Esophagus (tissue), 2 donors: ENCODE measurements around the gene C1orf122. TPM values are rescaled to one million over a fixed set of nuclear protein-coding genes. Genes with fewer than 3 reads are reported as not detected.

ENCODE experiments used
- H3K27ac ChIP-seq, 2 donors: one replicate each; pipeline ENCODE4 v1.5.1; 2013; ENCODE audit warnings: low read depth in 2 of 2, mild to moderate bottlenecking in 2 of 2, inconsistent platforms in 1 of 2, low read length in 1 of 2, moderate library complexity in 1 of 2
- H3K27me3 ChIP-seq, 2 donors: one replicate each; pipeline ENCODE4 v1.6.1; 2013; ENCODE audit warnings: low read length in 2 of 2, control low read depth in 1 of 2, mild to moderate bottlenecking in 1 of 2; ENCODE audit not compliant: insufficient read depth in 2 of 2, control insufficient read depth in 1 of 2
- H3K36me3 ChIP-seq, 2 donors: one replicate each; pipeline ENCODE4 v1.6.1; 2013; ENCODE audit warnings: low read length in 1 of 2; ENCODE audit not compliant: control insufficient read depth in 2 of 2, insufficient read depth in 2 of 2
- H3K4me1 ChIP-seq, 2 donors: one replicate each; pipeline ENCODE4 v1.6.1; 2013; ENCODE audit warnings: low read length in 1 of 2; ENCODE audit not compliant: control insufficient read depth in 2 of 2, insufficient read depth in 2 of 2
- H3K4me3 ChIP-seq, 2 donors: one replicate each; pipeline ENCODE4 v1.5.1; 2013; ENCODE audit warnings: low read length in 2 of 2, mild to moderate bottlenecking in 2 of 2, low read depth in 1 of 2, moderate library complexity in 1 of 2
- H3K9me3 ChIP-seq, 2 donors: one replicate each; pipeline ENCODE4 v1.6.1; 2013; ENCODE audit warnings: mild to moderate bottlenecking in 2 of 2, low read depth in 1 of 2, low read length in 1 of 2, moderate library complexity in 1 of 2; ENCODE audit not compliant: control insufficient read depth in 2 of 2, insufficient read depth in 1 of 2
- WGBS, 2 donors: extraction: QIAGEN DNeasy Blood & Tissue Kit; methylation state at CpG; one replicate each; pipeline ENCODE4 v1.1.7; 2013; 5-methylcytosine and 5-hydroxymethylcytosine counted together
- polyA plus RNA-seq, 2 donors: library from polyadenylated mRNA; stranded (reverse); fragments of 200-250 nt; gene quantifications; one replicate each; pipeline ENCODE4 v1.2.3, GENCODE V29; 2013
- donor health status: healthy with polysubstance abuse.
- donor health status: Bipolar disorder and iron deficiency.

Gene C1orf122
- polyA plus RNA-seq, 2 donors: 19.3 to 39.0 TPM

DNA sequence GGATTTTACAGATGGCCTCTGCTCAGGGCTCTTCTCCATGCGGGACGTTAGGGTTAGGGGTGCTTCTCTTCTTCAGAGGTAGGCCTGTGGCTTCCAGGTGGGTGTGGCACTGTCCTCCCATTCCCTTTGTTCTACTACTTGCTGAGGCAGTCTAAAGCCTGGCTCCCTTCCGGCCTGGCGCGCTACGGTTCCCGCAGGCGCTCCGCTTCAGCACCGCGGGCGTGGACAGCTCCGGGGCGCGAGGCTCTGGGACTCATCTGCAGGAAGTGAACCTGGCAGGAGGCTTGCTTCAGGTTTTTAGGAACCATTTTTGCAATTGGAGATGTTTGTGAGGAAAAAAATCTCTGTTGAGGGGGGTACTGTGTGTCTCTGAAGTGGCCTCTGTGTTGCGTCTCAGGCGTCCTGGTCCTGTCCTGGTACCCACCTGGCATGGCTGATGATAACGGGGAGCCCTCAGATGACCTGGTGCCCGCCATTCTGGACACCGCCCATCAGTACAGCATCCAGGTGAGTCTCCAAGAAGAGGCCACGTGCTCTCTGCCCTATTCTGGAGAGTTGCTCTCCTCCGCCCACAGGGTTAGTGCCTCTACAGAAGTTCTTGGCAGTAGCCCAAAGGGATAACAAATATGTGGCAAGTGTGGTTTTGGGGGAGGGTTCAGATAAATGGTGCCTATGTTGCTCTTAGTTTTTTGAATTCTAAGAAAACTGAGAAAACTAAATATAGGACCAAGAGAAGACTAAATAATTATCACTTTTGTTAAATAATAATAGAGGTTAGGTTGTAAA lies 12.1 kb upstream of the C1orf122 start:
- Histone ChIP-seq H3K27ac (no peak overlapping the region), H3K4me3 (no peak overlapping the region), H3K36me3 (peaks cover 0 to 7% of the 10 kb centered on the region in 2 donors), H3K4me1 (peaks cover 10 to 14% of the 10 kb centered on the region in 2 donors), H3K9me3 (no peaks in the 10 kb centered on the region), H3K27me3 (no peaks in the 10 kb centered on the region)
- 27 to 30% methylated on average over 22 of the region's 22 CpGs for WGBS, 2 donors

DNA sequence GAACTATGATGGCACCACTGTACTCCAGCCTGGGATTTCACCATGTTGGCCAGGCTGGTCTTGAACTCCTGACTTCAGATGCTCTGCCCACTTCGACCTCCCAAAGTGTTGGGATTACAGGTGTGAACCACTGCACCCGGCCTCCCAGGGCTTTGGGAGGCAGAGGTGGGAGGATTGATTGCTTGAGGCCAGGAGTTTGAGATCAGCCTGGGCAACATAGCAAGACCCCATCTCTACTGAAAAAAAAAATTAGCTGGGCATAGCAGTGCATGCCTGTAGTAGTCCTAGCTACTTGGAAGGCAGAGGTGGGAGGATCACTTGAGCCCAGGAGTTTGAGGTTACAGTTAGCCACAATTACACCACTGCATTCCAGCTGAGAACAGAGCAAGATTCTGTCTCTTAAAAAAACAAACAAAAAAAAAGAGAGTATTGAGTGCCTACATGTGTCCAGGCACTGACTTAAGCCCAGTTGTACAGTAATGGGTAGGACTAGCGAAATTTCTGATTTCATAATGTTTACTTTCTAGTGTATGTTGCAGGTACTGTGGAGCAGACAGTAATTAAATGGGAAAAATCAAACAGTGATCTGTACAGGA lies 9.7 kb upstream of the C1orf122 start:
- H3K36me3 ChIP-seq: peaks cover 0 to 10% of the 10 kb centered on the region in 2 donors

DNA sequence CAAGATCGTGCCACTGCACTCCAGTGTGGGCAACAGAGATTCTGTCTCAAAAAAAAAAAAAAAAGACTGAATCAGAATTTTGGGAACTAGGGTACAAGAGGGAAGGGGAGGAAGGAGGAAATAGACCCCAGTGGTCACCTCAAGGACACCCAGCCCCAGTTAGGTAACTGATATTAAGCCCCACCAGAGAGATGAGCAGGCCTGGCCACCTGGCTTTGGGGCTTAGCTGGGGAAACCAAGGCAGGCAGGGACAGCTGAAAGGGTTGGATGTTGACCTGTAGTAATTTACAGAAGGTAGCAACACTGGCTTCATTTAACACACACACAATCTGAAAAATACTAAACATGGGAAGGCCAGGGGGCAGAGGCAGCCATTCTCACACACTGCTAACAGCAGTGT lies 5.2 kb upstream of the C1orf122 start:
- WGBS, 2 donors: 89 to 90% methylated on average over 1 of the region's 1 CpG
- no peaks in the 10 kb centered on the region for H3K9me3 ChIP-seq
- H3K27ac ChIP-seq: no peak overlapping the region
- no peaks in the 10 kb centered on the region for H3K4me1 ChIP-seq
- no peaks in the 10 kb centered on the region for H3K27me3 ChIP-seq
- H3K4me3 ChIP-seq: no peak overlapping the region
- H3K36me3 ChIP-seq: peaks cover 12 to 36% of the 10 kb centered on the region in 2 donors

More for the DNA sequence above, 9.7 kb upstream of the C1orf122 start:
- Histone ChIP-seq H3K4me1 (peaks cover 10 to 14% of the 10 kb centered on the region in 2 donors), H3K27me3 (no peaks in the 10 kb centered on the region), H3K9me3 (no peaks in the 10 kb centered on the region), H3K4me3 (no peak overlapping the region), H3K27ac (no peak overlapping the region)
- WGBS, 2 donors: 90 to 95% methylated on average over 3 of the region's 3 CpGs

DNA sequence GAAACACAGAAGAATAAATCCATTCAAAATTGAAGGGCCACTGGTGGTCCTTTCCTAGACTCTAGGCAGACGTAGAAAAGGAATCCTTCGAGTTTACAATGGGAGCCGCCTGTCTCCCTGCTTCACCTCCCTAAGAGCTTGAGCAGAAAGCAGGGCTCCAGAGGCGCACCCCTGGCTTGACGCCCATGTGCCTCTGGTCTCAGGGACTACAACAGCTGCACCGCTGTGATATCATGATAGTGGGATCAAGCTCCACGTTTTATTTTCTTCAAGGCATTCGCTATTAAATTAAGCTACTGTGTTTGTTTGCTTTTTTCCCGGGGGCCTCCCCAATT lies 403 bp upstream of the C1orf122 start:
- Histone ChIP-seq H3K9me3 (no peaks in the 10 kb centered on the region), H3K36me3 (peaks cover 12 to 29% of the 10 kb centered on the region in 2 donors), H3K4me3 (peak overlapping the region; percentile 87 to 97), H3K27ac (peak overlapping the region; percentile 95), H3K27me3 (no peaks in the 10 kb centered on the region), H3K4me1 (no peaks in the 10 kb centered on the region)
- WGBS, 2 donors: 8 to 9% methylated on average over 9 of the region's 9 CpGs

DNA sequence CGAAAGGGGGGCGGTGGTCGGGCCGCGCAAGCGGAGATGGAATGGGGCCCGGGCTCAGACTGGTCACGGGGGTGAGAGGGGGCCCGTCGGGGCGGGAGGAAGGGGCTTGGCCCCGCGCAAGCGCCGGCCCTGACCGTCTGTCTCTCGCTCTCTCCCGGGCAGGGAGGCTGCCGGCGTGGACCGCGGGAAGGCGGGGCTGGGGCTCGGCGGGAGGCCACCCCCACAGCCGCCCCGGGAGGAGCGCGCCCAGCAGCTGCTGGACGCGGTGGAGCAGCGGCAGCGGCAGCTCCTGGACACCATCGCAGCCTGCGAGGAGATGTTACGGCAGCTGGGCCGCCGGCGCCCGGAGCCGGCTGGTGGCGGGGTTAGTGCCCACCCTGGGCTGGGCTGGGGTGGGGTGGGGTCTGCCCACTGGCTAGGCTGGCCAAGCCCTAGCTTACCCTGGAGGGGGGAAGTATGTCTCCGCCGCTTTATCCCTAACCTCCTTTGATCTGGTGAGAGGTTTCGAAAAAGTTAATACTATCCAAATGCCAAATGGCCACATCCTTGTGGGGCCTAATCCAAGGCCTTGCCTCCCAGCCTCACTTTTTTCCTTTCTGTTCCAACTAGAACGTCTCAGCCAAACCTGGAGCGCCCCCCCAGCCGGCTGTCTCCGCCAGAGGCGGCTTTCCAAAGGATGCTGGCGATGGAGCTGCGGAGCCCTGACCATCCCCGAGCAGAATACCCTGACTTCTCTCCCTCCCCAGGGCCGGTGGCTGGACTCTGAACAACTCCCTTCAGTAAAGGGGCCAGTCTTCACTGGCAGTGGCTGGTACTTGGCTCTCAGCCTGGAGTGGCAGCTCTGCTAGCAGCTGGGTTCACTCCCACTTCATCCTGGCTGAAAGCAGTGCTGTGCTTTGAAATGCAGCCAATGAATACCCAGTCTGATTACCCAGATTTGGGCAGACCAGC lies 1.1 kb downstream of the C1orf122 start:
- H3K27me3 ChIP-seq: no peaks in the 10 kb centered on the region
- H3K27ac ChIP-seq: peak overlapping the region; percentile 95
- no peaks in the 10 kb centered on the region for H3K9me3 ChIP-seq
- H3K4me1 ChIP-seq: no peaks in the 10 kb centered on the region
- H3K4me3 ChIP-seq: peak overlapping the region; percentile 87 to 97
- 3% methylated on average over 37 to 54 of the region's 54 CpGs for WGBS, 2 donors
- H3K36me3 ChIP-seq: peaks cover 9 to 23% of the 10 kb centered on the region in 2 donors

DNA sequence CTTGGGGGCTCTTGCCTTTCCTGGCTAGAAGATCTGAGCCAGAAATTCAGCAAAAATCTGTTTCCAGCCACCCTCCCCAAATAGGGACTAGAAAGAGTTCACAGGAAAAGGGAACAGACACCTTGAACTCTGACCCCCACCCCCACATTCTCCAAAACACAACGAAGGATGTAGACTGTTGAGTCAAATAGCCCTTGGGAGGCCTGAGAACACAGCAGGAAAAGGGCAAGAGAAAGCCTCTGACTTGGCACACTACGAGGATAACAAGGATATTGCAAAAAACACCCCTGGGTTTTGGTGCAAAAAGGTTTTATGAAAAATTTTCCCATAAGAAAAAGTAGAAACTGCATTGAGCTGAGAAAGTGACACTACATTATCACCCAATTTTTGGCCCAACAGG lies 2.4 kb downstream of the C1orf122 start:
- WGBS, 2 donors: 38 to 44% methylated on average over 2 of the region's 2 CpGs
- H3K4me3 ChIP-seq: no peak overlapping the region
- no peak overlapping the region for H3K27ac ChIP-seq
- H3K36me3 ChIP-seq: peaks cover 5 to 20% of the 10 kb centered on the region in 2 donors
- H3K4me1 ChIP-seq: no peaks in the 10 kb centered on the region
- no peaks in the 10 kb centered on the region for H3K9me3 ChIP-seq
- no peaks in the 10 kb centered on the region for H3K27me3 ChIP-seq

DNA sequence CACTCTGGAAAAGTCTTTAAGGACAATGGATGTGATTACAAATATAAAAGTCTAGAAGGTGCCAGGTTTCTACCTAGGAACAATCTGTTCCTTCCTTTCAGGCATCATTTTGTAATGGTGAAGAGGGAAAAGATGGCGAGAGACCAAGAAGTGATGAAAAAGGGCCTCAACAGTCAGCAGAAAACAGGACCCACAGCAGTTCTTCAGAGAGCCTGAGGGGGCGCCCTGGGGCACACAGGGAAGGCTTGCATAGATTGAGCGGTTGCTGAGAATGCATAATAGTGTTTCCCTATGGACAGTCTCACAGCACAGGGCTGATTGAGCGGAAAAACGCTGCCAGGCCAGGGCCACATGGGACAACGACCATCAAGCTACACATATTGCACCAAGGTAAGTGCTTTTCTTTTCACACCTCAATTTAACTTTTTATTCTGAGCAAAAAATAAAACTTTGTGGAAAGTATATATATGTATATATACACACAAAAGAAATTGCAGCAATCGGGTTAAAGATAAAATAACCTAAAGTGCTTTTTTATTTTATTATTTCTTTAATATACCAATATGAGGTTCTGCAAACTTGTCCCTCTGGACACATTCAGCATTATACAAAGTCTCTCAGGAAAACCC lies 3.6 kb downstream of the C1orf122 start:
- peaks cover 0 to 24% of the 10 kb centered on the region in 2 donors for H3K36me3 ChIP-seq
- H3K4me3 ChIP-seq: no peak overlapping the region
- no peak overlapping the region for H3K27ac ChIP-seq
- 40 to 41% methylated on average over 7 of the region's 7 CpGs for WGBS, 2 donors
- H3K27me3 ChIP-seq: no peaks in the 10 kb centered on the region
- H3K4me1 ChIP-seq: no peaks in the 10 kb centered on the region
- H3K9me3 ChIP-seq: no peaks in the 10 kb centered on the region

DNA sequence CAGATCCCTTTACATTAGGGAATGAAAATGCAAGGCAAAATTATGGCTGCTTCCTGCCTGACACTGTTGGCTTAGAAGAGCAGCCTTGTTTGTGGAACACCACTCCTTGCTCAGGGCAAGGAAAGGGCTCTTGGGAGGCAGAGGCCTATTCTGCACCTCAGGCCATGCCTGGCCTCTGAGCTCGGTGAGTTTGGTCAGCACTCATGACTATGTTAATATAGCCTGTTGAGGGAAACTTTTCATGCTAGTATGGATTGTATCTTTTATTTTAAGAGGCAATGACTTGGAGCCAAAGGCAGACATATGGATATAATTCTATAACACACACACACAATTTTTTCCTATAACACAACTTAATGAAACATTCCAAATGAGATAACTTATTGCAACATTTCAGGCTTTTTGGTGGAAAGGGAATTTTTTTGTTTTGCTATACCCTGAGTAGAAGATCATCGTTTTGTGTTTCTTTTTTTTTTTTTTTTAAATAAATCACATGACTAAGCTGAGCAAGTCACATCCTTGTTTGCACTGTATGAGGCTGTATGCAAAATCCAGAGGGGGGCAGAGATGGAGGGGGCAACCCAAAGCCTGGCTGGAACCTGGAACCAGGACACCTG lies 6.0 kb downstream of the C1orf122 start:
- H3K9me3 ChIP-seq: no peaks in the 10 kb centered on the region
- H3K27me3 ChIP-seq: no peaks in the 10 kb centered on the region
- H3K4me3 ChIP-seq: no peak overlapping the region
- peaks cover 3 to 4% of the 10 kb centered on the region in 2 donors for H3K4me1 ChIP-seq
- 81 to 85% methylated on average over 2 of the region's 2 CpGs for WGBS, 2 donors
- H3K36me3 ChIP-seq: peaks cover 0 to 22% of the 10 kb centered on the region in 2 donors
- H3K27ac ChIP-seq: no peak overlapping the region

DNA sequence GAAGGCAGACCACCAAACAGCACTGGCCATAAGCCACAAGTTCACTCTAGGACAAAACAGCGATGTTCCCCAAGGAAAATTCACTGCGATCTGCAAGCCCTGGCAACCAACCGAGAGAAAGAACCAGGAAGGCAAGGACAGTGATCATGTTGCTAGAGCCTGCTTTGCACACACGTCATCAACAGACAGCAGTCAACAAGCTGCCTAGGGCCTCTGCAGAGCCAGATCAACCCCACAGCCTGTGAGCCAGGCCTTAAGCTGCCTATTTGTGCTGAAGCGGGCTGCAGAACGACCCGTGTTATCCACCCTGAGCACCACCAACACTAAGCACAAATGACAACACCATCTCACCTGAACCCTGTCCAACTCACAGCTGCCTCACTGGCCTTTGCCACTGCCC lies 6.7 kb downstream of the C1orf122 start:
- Histone ChIP-seq H3K4me1 (peaks cover 3 to 4% of the 10 kb centered on the region in 2 donors), H3K36me3 (peaks cover 0 to 22% of the 10 kb centered on the region in 2 donors), H3K4me3 (no peak overlapping the region), H3K9me3 (no peaks in the 10 kb centered on the region), H3K27ac (no peak overlapping the region), H3K27me3 (no peaks in the 10 kb centered on the region)
- WGBS, 2 donors: 89 to 94% methylated on average over 7 of the region's 7 CpGs
